ENCODE data around the gene ORAI3. TPM values are rescaled to one million over a fixed set of nuclear protein-coding genes. Genes with fewer than 3 reads are reported as not detected.
A peak's percentile ranks its signal among the peaks of the same experiment; 100 is the strongest.

ORAI3 gene
- total RNA-seq, 1 experiment from 2014 or later = 26.9 TPM

GRCh38 chr16:30977502-30977901, 28.6 kb downstream of the ORAI3 start:
- no peak overlapping the region for H3K4me3 ChIP-seq (ENCODE audit: low read depth in 2 of 2, low read length in 2 of 2)
- intact Hi-C loops (cut with micrococcal nuclease; ENCODE audit: unreplicated experiment) (no loop called here), in situ Hi-C loops (cut with HindIII; ENCODE audit: low pct_unique_long_range_greater_than_20kb, low sequenced_read_pairs) (no loop called here)
- H3K27ac ChIP-seq (ENCODE audit: low read length) = no peak overlapping the region
- H3K4me1 ChIP-seq (ENCODE audit: control insufficient read depth, insufficient read depth, low read length) = no peaks in the 10 kb centered on the region
- TF ChIP-seq POLR2AphosphoS5 (IDR thresholded peaks at IDR 0.05; ENCODE audit: low read depth, low read length) (no peak), CTCF (IDR thresholded peaks at IDR 0.05) (peak; percentile 34; the same call in 1 of the 2 replicates)
- peaks cover 11% of the 10 kb centered on the region; the same call in 1 of the 2 replicates for H3K36me3 ChIP-seq (ENCODE audit: control insufficient read depth, insufficient read depth, low read length)
- DNase-seq (ENCODE audit: low read depth, low spot score) = no peak
- H3K9me3 ChIP-seq (ENCODE audit: control insufficient read depth, insufficient read depth, low read depth, low read length) = no peaks in the 10 kb centered on the region
- ChIA-PET CTCF (interaction anchor here (0.6 kb wide), 1 partner anchor 168 kb away, joined by 6 read pairs; no protein-coding TSS in a partner anchor), POLR2A (no interaction called here)
- ATAC-seq = 0 out of 2 replicates have a peak, but pooled peaks have one; percentile 42
- H3K27me3 ChIP-seq (ENCODE audit: control insufficient read depth, insufficient read depth, low read length) = no peaks in the 10 kb centered on the region
- BruUV-seq (replicated peaks) = no TSS peak

GRCh38 chr16:30979170-30980022, 30.5 kb downstream of the ORAI3 start:
- Histone ChIP-seq H3K27me3 (ENCODE audit: control insufficient read depth, insufficient read depth, low read length) (no peaks in the 10 kb centered on the region), H3K4me1 (ENCODE audit: control insufficient read depth, insufficient read depth, low read length) (no peaks in the 10 kb centered on the region; the same call in 1 of the 2 replicates), H3K27ac (ENCODE audit: low read length) (no peak overlapping the region), H3K9me3 (ENCODE audit: control insufficient read depth, insufficient read depth, low read depth, low read length) (no peaks in the 10 kb centered on the region), H3K4me3 (ENCODE audit: low read depth in 2 of 2, low read length in 2 of 2) (no peak overlapping the region), H3K36me3 (ENCODE audit: control insufficient read depth, insufficient read depth, low read length) (peaks cover 3% of the 10 kb centered on the region; the same call in 1 of the 2 replicates)
- in situ Hi-C loops (cut with HindIII; ENCODE audit: low pct_unique_long_range_greater_than_20kb, low sequenced_read_pairs) (no loop called here), intact Hi-C loops (cut with micrococcal nuclease; ENCODE audit: unreplicated experiment) (no loop called here)
- no TSS peak for BruUV-seq (replicated peaks)
- ChIA-PET CTCF (no interaction called here), POLR2A (no interaction called here)
- TF ChIP-seq CTCF (IDR thresholded peaks at IDR 0.05) (peak; percentile 22; the same call in 1 of the 2 replicates), SIN3A (IDR thresholded peaks at IDR 0.05; ENCODE audit: borderline replicate concordance, insufficient read depth, low read depth, low read length) (no peak), TCF7L2 (IDR thresholded peaks at IDR 0.05; ENCODE audit: low read depth, low read length) (no peak), POLR2AphosphoS5 (IDR thresholded peaks at IDR 0.05; ENCODE audit: low read depth, low read length) (no peak), REST (IDR thresholded peaks at IDR 0.05; ENCODE audit: insufficient read depth in 1 of 2, low read depth in 2 of 2, low read length in 1 of 2) (no peak)
- DNase-seq (ENCODE audit: low read depth, low spot score) = no peak
- no peak for ATAC-seq

Measured in Panc1 (cell line).